ENCODE data around the gene NWD2.
"Not testable (repeated sequence)": the region's sequence is repeated elsewhere in the genome, so short reads cannot be mapped to it uniquely, and the experiment has no call there.

Gene NWD2

GRCh38 chr4:37244583-37245390 lies at the start of gene NWD2:
Gene NWD2 (plus strand): TSS chr4:37244743. CDS start chr4:37245068, 325 bp downstream.
- no peak for TF ChIP-seq CTCF (IDR thresholded peaks at IDR 0.05; ENCODE audit: low read length, missing control alignments)
- peak; percentile 10 for DNase-seq (ENCODE audit: low read depth)
- no peak within 1 kb of the TSS for H3K4me3 ChIP-seq (replicated peaks; ENCODE audit: low read depth, low read length)

GRCh38 chr4:37197899-37198298 lies 46.6 kb upstream of the NWD2 start:
- TF ChIP-seq CTCF (IDR thresholded peaks at IDR 0.05; ENCODE audit: low read length, missing control alignments): no peak
- no peak for DNase-seq (ENCODE audit: low read depth)

GRCh38 chr4:37204740-37205139 lies 39.8 kb upstream of the NWD2 start:
- not testable (repeated sequence) for H3K4me3 ChIP-seq (replicated peaks; ENCODE audit: low read depth, low read length); DNase-seq (ENCODE audit: low read depth)

More at GRCh38 chr4:37197899-37198298, 46.6 kb upstream of the NWD2 start:
- H3K4me3 ChIP-seq (replicated peaks; ENCODE audit: low read depth, low read length): no peak overlapping the region

- no peak for DNase-seq (ENCODE audit: low read depth)
- no peak for TF ChIP-seq CTCF (IDR thresholded peaks at IDR 0.05; ENCODE audit: low read length, missing control alignments)
- no peak overlapping the region for H3K4me3 ChIP-seq (replicated peaks; ENCODE audit: low read depth, low read length)
Measured at GRCh38 chr4:37216209-37216608, 28.3 kb upstream of the NWD2 start.

GRCh38 chr4:37219242-37219641 lies 25.3 kb upstream of the NWD2 start:
- no peak for TF ChIP-seq CTCF (IDR thresholded peaks at IDR 0.05; ENCODE audit: low read length, missing control alignments)
- no peak for DNase-seq (ENCODE audit: low read depth)
- no peak overlapping the region for H3K4me3 ChIP-seq (replicated peaks; ENCODE audit: low read depth, low read length)

GRCh38 chr4:37219990-37220389 lies 24.6 kb upstream of the NWD2 start:
- no peak for TF ChIP-seq CTCF (IDR thresholded peaks at IDR 0.05; ENCODE audit: low read length, missing control alignments)
- no peak for DNase-seq (ENCODE audit: low read depth)
- no peak overlapping the region for H3K4me3 ChIP-seq (replicated peaks; ENCODE audit: low read depth, low read length)

- DNase-seq (ENCODE audit: low read depth): no peak
- TF ChIP-seq CTCF (IDR thresholded peaks at IDR 0.05; ENCODE audit: low read length, missing control alignments): no peak
- H3K4me3 ChIP-seq (replicated peaks; ENCODE audit: low read depth, low read length): no peak overlapping the region
Measured at GRCh38 chr4:37220685-37221084, 23.9 kb upstream of the NWD2 start.
